HCT116 (cell line): Measurements from ENCODE around the gene ANTXR2. TPM values are rescaled to one million over a fixed set of nuclear protein-coding genes. Genes with fewer than 3 reads are reported as not detected.

Experiments
- ATAC-seq: fragments of 200-7000 bp; cut with Tn5 transposase; 2 replicates; pipeline ENCODE4 v1.9.1; 2020; ENCODE audit warnings: mild to moderate bottlenecking, moderate library complexity
- BruUV-seq: library from RNA; stranded (reverse); fragments of 400-500 nt; replicated peaks from 2 replicates; lab custom pipeline; 2021; lab: Mats Ljungman, UMichigan
- CTCF ChIA-PET: fragments of 300-600 bp; sonication (Branson Sonifier 250); formaldehyde crosslinking; loops from one replicate; lab custom pipeline; 2021; ENCODE audit warnings: antibody characterized with exemption; lab: Charles Lee
- POLR2A ChIA-PET: fragments of 300-600, 350-600 bp; sonication (Branson Sonifier 250); formaldehyde crosslinking; loops from one replicate; lab custom pipeline; 2021; ENCODE audit warnings: antibody characterized with exemption; lab: Charles Lee
- RAD21 ChIA-PET, 2 experiments: fragments of 300-600 bp; sonication (Branson Sonifier 250); formaldehyde crosslinking; loops; one replicate each; lab custom pipeline; 2023; ENCODE audit warnings: low total read pairs in 2 of 2; ENCODE audit not compliant: uncharacterized antibody in 2 of 2, unreplicated experiment in 2 of 2, low non-redundant PET in 1 of 2; lab: Charles Lee
- DNase-seq: peaks from one replicate; pipeline ENCODE4 v3.0.0-alpha.2; 2010; ENCODE audit warnings: low read depth, low spot score
- H2AFZ ChIP-seq: fragments of 200-600 bp; shearing (Covaris generic), sonication (generic); 2 replicates; pipeline ENCODE4 v1.6.1; 2017; ENCODE audit warnings: low read depth, mixed run types, mixed read lengths, antibody characterized with exemption, low read length; ENCODE audit not compliant: poor library complexity, severe bottlenecking
- H3K27ac ChIP-seq: 2 replicates; pipeline ENCODE4 v1.5.1; 2012; ENCODE audit warnings: low read depth, low read length
- H3K27me3 ChIP-seq: fragments of 200-600 bp; sonication (generic); 2 replicates; pipeline ENCODE4 v1.6.1; 2016; ENCODE audit warnings: mixed run types, low read length, mixed read lengths; ENCODE audit not compliant: insufficient read depth
- H3K36me3 ChIP-seq, 2 experiments: fragments of 200-500 bp in 1 of 2; fragments of 200-600 bp in 1 of 2; sonication (Bioruptor generic) in 1 of 2; sonication (generic) in 1 of 2; 2 replicates each; pipeline versions ENCODE4 v1.5.1 to v1.6.1; 2014 to 2016; ENCODE audit warnings: low read length in 2 of 2, inconsistent platforms in 1 of 2, mixed read lengths in 1 of 2, mixed run types in 1 of 2; ENCODE audit not compliant: insufficient read depth in 2 of 2, control insufficient read depth in 1 of 2
- H3K4me1 ChIP-seq, 2 experiments: fragments of 200-600 bp in 1 of 2; sonication (generic) in 1 of 2; 2 replicates each; pipeline versions ENCODE4 v1.5.1 to v1.6.1; 2012 to 2017; ENCODE audit warnings: low read length in 2 of 2, inconsistent platforms in 1 of 2, mild to moderate bottlenecking in 1 of 2, mixed read lengths in 1 of 2, mixed run types in 1 of 2, moderate library complexity in 1 of 2; ENCODE audit not compliant: insufficient read depth in 2 of 2, control insufficient read depth in 1 of 2
- H3K4me2 ChIP-seq: fragments of 200-600 bp; sonication (generic); 2 replicates; pipeline ENCODE4 v1.6.1; 2017; ENCODE audit warnings: mixed run types, low read length, mixed read lengths
- H3K4me3 ChIP-seq, 2 experiments: fragments of 200-600 bp in 1 of 2; sonication (generic) in 1 of 2; replicated peaks in 1 of 2; 2 replicates each; pipeline ENCODE4 v1.5.1; 2011 to 2016; ENCODE audit warnings: low read length in 2 of 2, control low read depth in 1 of 2, low read depth in 1 of 2, mild to moderate bottlenecking in 1 of 2, mixed read lengths in 1 of 2, mixed run types in 1 of 2
- H3K79me2 ChIP-seq: fragments of 200-600 bp; sonication (generic); 2 replicates; pipeline ENCODE4 v1.6.1; 2017; ENCODE audit warnings: mild to moderate bottlenecking, mixed run types, low read length, moderate library complexity, mixed read lengths; ENCODE audit not compliant: insufficient read depth
- H3K9ac ChIP-seq: fragments of 200-600 bp; sonication (generic); 2 replicates; pipeline ENCODE4 v1.6.1; 2016; ENCODE audit warnings: low read length, mixed read lengths
- H3K9me2 ChIP-seq: fragments of 200-600 bp; sonication (generic), shearing (Covaris generic); 2 replicates; pipeline ENCODE4 v1.6.1; 2017; ENCODE audit warnings: mixed run types, mild to moderate bottlenecking, moderate library complexity; ENCODE audit not compliant: insufficient read depth
- H3K9me3 ChIP-seq, 2 experiments: fragments of 200-500 bp in 1 of 2; fragments of 200-600 bp in 1 of 2; sonication (Bioruptor generic) in 1 of 2; sonication (generic) in 1 of 2; 2 replicates each; pipeline ENCODE4 v1.6.1; 2014 to 2017; ENCODE audit warnings: low read length in 2 of 2, mixed read lengths in 2 of 2, inconsistent platforms in 1 of 2, low read depth in 1 of 2, mild to moderate bottlenecking in 1 of 2, mixed run types in 1 of 2, moderate library complexity in 1 of 2; ENCODE audit not compliant: control insufficient read depth in 1 of 2, insufficient read depth in 1 of 2
- H4K20me1 ChIP-seq: fragments of 200-600 bp; sonication (generic), shearing (Covaris generic); 2 replicates; pipeline ENCODE4 v1.6.1; 2017; ENCODE audit warnings: mixed run types, mild to moderate bottlenecking, moderate library complexity; ENCODE audit not compliant: insufficient read depth
- CBX3 ChIP-seq: IDR thresholded peaks from 2 replicates; pipeline ENCODE4 v1.6.1; 2012; ENCODE audit warnings: low read depth
- POLR2AphosphoS5 ChIP-seq: IDR thresholded peaks from 2 replicates; pipeline ENCODE4 v1.6.1; 2011; ENCODE audit warnings: mild to moderate bottlenecking, low read depth, low read length, moderate library complexity
- TCF7L2 ChIP-seq: IDR thresholded peaks from 2 replicates; pipeline ENCODE4 v1.7.0; 2011; ENCODE audit warnings: borderline replicate concordance, inconsistent platforms; ENCODE audit not compliant: insufficient read depth, insufficient read length; ENCODE audit errors: extremely low read depth
- ZFX ChIP-seq: fragments of 450-650 bp; IDR thresholded peaks from 2 replicates; pipeline ENCODE4 v1.6.1; 2017
- intact Hi-C: fragments of 100-400 bp; cut with micrococcal nuclease; formaldehyde crosslinking; loops from 2 replicates; pipeline ENCODE4 v1.10.0; 2022
- total RNA-seq: library from RNA; stranded (reverse); gene quantifications from one replicate; pipeline ENCODE4 v1.2.1, GENCODE V29; 2021; ENCODE audit not compliant: unreplicated experiment

ANTXR2 gene
- total RNA-seq, 1 experiment from 2014 or later: 6.3 TPM

DNA sequence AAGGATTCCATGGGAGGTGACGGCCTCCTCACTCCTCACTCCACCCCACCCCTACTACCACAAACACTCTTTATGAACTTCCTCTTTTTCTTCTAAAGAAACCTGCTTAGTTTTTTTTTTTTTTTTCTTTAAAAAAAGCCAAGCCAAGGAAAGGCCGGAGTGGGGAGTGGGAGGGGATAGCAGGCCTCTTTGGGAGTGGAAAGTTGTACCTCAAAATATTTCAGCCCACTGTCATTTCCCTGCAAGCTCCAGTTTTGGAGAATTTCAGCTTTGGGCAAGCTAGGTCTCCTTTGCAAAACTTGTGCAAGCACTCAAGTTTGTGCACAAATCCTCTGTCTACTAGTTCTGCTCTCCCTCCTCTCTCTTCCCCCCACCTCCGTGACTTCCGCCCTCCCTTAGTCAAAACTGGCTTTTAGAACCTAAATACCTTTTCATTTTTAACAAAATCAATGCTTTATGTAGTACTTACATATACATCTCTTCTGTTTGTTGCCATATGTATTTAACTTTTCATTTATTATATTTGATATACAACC lies 512 bp upstream of the ANTXR2 start:
- no peaks in the 10 kb centered on the region for H3K9me3 ChIP-seq
- ChIA-PET RAD21 (no interaction called here), CTCF (no interaction called here)
- H3K27me3 ChIP-seq: no peaks in the 10 kb centered on the region
- peak overlapping the region; percentile 65 for H3K9ac ChIP-seq
- no peaks in the 10 kb centered on the region for H4K20me1 ChIP-seq
- peak; percentile 26; the same call in 1 of the 2 replicates for ATAC-seq
- H3K4me3 ChIP-seq: peak overlapping the region; percentile 71 to 77
- no peak overlapping the region for H3K27ac ChIP-seq
- intact Hi-C loops: no loop called here
- H3K36me3 ChIP-seq: no peaks in the 10 kb centered on the region
- BruUV-seq: no TSS peak
- H3K79me2 ChIP-seq: no peaks in the 10 kb centered on the region
- H2AFZ ChIP-seq: peak overlapping the region; percentile 84
- no peaks in the 10 kb centered on the region for H3K9me2 ChIP-seq
- H3K4me1 ChIP-seq: peaks cover 5 to 43% of the 10 kb centered on the region in 2 experiments
- no peak for TF ChIP-seq CBX3
- TF ChIP-seq, all 23 proteins: peak for 0
- peak overlapping the region; percentile 86 for H3K4me2 ChIP-seq
- DNase-seq: no peak
- POLR2A ChIA-PET: interaction anchor here (0.9 kb wide), 1 partner anchor 10 kb away, joined by 3 read pairs; no protein-coding TSS in a partner anchor

DNA sequence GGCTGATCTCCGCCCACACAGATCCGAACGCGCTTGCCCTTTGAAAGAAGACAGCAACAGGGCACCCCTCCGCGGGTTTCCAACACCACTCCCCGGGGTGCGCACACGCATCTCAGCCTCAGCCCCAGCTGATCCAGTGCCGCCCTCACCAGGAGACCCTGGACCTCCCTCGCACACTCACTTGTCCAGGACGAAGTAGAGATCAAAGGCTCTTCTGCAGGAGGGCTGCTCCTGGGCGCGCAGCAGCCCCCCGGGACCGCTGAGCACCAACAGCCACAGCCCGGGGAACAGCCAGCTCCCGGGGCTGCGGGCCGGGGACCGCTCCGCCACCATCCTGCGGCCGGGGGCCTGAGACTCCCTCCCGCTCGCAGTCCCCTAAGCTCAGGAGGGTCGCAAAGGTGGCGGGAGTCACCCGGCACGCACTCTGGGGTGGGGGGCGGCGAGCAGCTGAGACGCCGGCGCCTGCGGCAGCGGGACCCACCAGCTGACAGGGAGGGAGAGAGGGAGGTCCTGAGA lies 743 bp downstream of the ANTXR2 start:
- ChIA-PET POLR2A (no interaction called here), CTCF (no interaction called here)
- no peaks in the 10 kb centered on the region for H3K9me3 ChIP-seq

More for the DNA sequence above, 743 bp downstream of the ANTXR2 start:
- ATAC-seq: peak; percentile 31
- no peaks in the 10 kb centered on the region for H3K9me2 ChIP-seq
- intact Hi-C loops: no loop called here
- no peak overlapping the region for H2AFZ ChIP-seq
- H3K4me1 ChIP-seq: peaks cover 5 to 43% of the 10 kb centered on the region in 2 experiments
- TF ChIP-seq ZFX: no peak
- TF ChIP-seq TCF7L2: peak; percentile 62
- TF ChIP-seq POLR2AphosphoS5: no peak
- peak overlapping the region; percentile 65 for H3K9ac ChIP-seq
- no peaks in the 10 kb centered on the region for H3K36me3 ChIP-seq
- H3K27ac ChIP-seq: peak overlapping the region; percentile 47; the same call in 1 of the 2 replicates
- RAD21 ChIA-PET: no interaction called here
- peak overlapping the region; percentile 71 to 77 for H3K4me3 ChIP-seq
- no peak for DNase-seq
- H3K4me2 ChIP-seq: peak overlapping the region; percentile 86
- H3K79me2 ChIP-seq: no peaks in the 10 kb centered on the region
- no peaks in the 10 kb centered on the region for H4K20me1 ChIP-seq
- H3K27me3 ChIP-seq: no peaks in the 10 kb centered on the region
- no TSS peak for BruUV-seq
